Endodermal cell (in vitro differentiated cells): Measurements from ENCODE around the gene GRIN2C. TPM values are rescaled to one million over a fixed set of nuclear protein-coding genes. Genes with fewer than 3 reads are reported as not detected.

Source experiments
- DNase-seq: peaks from one replicate; pipeline ENCODE4 v3.0.0-alpha.2; 2017
- H3K27ac ChIP-seq: 2 replicates; pipeline ENCODE4 v1.5.1; 2013; ENCODE audit warnings: mild to moderate bottlenecking, low read depth, low read length, moderate library complexity
- H3K27me3 ChIP-seq: 2 replicates; pipeline ENCODE4 v1.6.1; 2013; ENCODE audit warnings: mild to moderate bottlenecking, low read length, moderate library complexity; ENCODE audit not compliant: insufficient read depth, control insufficient read depth, poor library complexity, severe bottlenecking
- H3K36me3 ChIP-seq: 2 replicates; pipeline ENCODE4 v1.7.0; 2013; ENCODE audit warnings: mild to moderate bottlenecking, low read length, moderate library complexity; ENCODE audit not compliant: control insufficient read depth, insufficient read depth
- H3K4me1 ChIP-seq: one replicate; pipeline ENCODE4 v1.7.0; 2013; ENCODE audit warnings: low read length; ENCODE audit not compliant: control insufficient read depth, insufficient read depth
- H3K4me3 ChIP-seq: 2 replicates; pipeline ENCODE4 v1.5.1; 2013; ENCODE audit warnings: mild to moderate bottlenecking, low read length, moderate library complexity
- H3K9ac ChIP-seq: 2 replicates; pipeline ENCODE4 v1.6.1; 2013; ENCODE audit warnings: mild to moderate bottlenecking, low read length, moderate library complexity; ENCODE audit not compliant: poor library complexity, severe bottlenecking; ENCODE audit errors: extremely low read depth
- H3K9me3 ChIP-seq: 2 replicates; pipeline ENCODE4 v1.6.1; 2013; ENCODE audit warnings: mild to moderate bottlenecking, low read length, moderate library complexity; ENCODE audit not compliant: control insufficient read depth
- H3K27ac Mint-ChIP-seq: 2 replicates; pipeline ENCODE4 v1.8.0; 2020; ENCODE audit warnings: mixed read lengths
- H3K27me3 Mint-ChIP-seq: 2 replicates; pipeline ENCODE4 v1.8.0; 2021; ENCODE audit warnings: mild to moderate bottlenecking, mixed read lengths; ENCODE audit not compliant: insufficient read depth
- H3K36me3 Mint-ChIP-seq: 2 replicates; pipeline ENCODE4 v1.8.0; 2020; ENCODE audit warnings: low read depth, mixed read lengths
- H3K4me1 Mint-ChIP-seq: 2 replicates; pipeline ENCODE4 v1.8.0; 2020; ENCODE audit warnings: mixed read lengths
- H3K4me3 Mint-ChIP-seq: 2 replicates; pipeline ENCODE4 v1.8.0; 2020; ENCODE audit warnings: mild to moderate bottlenecking, moderate library complexity, mixed read lengths
- H3K9me3 Mint-ChIP-seq: 2 replicates; pipeline ENCODE4 v1.8.0; 2020; ENCODE audit warnings: mild to moderate bottlenecking, mixed read lengths
- WGBS, 2 experiments: methylation state at CpG; one replicate each; pipeline versions ENCODE4 v1.1.5 to v1.1.7; 2013; ENCODE audit warnings: missing lambda C conversion rate in 2 of 2, mixed read lengths in 1 of 2; ENCODE audit not compliant: insufficient coverage in 1 of 2, insufficient read length in 1 of 2; 5-methylcytosine and 5-hydroxymethylcytosine counted together
- total RNA-seq, 2 donors: library from RNA; stranded (reverse); fragmentation: NEBNext Ultra II Directional in 1 of 2; extraction: Animal tissue kit (Norgen Biotek cat#: 25700) in 1 of 2; gene quantifications; 2 replicates in 1 of 2; 3 replicates in 1 of 2; pipeline ENCODE4 v1.2.1, GENCODE V29; 2021
- TF ChIP-seq, protein P1 (sequence below): fragments of 200-600 bp; sonication (generic); conservative IDR thresholded peaks from 2 replicates; pipeline ENCODE4 v1.5.0; 2021; ENCODE audit warnings: antibody characterized with exemption, mild to moderate bottlenecking

The GRIN2C gene
- total RNA-seq, 2 donors from 2014 or later, result 0.24 to 0.31 TPM

DNA sequence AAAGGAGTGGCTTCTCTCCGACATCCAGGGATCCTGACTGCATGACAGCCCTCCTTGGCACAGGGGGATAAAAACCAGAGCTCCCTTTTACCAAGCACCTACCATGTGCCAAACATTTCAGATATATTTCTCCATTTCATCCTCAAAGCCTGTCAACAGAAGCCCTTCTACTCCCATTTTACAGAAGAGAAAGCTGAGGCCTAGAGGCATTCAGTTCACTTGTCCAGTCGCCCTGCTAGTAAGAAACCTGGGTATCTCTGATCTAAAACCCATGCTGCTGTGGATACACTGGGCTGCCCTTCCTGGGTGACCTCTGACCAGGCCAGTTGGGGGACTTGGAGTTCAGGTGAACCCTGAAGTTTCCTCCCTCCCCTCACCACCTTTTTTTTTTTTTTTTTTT, 19.0 kb upstream of the GRIN2C start:
- DNase-seq, result no peak
- Mint-ChIP-seq H3K27me3 (peaks cover 12% of the 10 kb centered on the region), H3K4me3 (no peak overlapping the region), H3K4me1 (peaks cover 10% of the 10 kb centered on the region), H3K36me3 (no peaks in the 10 kb centered on the region), H3K9me3 (no peaks in the 10 kb centered on the region), H3K27ac (no peak overlapping the region)
- no peak overlapping the region for H3K27ac ChIP-seq
- WGBS, 2 experiments, result 70 to 84% methylated on average over 2 of the region's 2 CpGs
- H3K9me3 ChIP-seq, result no peaks in the 10 kb centered on the region
- no peaks in the 10 kb centered on the region for H3K36me3 ChIP-seq
- no peaks in the 10 kb centered on the region for H3K4me1 ChIP-seq
- H3K27me3 ChIP-seq, result no peaks in the 10 kb centered on the region
- no peak overlapping the region for H3K9ac ChIP-seq
- no peak overlapping the region for H3K4me3 ChIP-seq
- TF ChIP-seq, protein P1, sequence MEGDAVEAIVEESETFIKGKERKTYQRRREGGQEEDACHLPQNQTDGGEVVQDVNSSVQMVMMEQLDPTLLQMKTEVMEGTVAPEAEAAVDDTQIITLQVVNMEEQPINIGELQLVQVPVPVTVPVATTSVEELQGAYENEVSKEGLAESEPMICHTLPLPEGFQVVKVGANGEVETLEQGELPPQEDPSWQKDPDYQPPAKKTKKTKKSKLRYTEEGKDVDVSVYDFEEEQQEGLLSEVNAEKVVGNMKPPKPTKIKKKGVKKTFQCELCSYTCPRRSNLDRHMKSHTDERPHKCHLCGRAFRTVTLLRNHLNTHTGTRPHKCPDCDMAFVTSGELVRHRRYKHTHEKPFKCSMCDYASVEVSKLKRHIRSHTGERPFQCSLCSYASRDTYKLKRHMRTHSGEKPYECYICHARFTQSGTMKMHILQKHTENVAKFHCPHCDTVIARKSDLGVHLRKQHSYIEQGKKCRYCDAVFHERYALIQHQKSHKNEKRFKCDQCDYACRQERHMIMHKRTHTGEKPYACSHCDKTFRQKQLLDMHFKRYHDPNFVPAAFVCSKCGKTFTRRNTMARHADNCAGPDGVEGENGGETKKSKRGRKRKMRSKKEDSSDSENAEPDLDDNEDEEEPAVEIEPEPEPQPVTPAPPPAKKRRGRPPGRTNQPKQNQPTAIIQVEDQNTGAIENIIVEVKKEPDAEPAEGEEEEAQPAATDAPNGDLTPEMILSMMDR, result no peak

- peaks cover 10% of the 10 kb centered on the region for H3K27me3 Mint-ChIP-seq
- H3K4me3 Mint-ChIP-seq, result no peak overlapping the region
- 86 to 88% methylated on average over 11 to 19 of the region's 19 CpGs for WGBS, 2 experiments
- Histone ChIP-seq H3K4me1 (no peaks in the 10 kb centered on the region), H3K4me3 (no peak overlapping the region), H3K27ac (no peak overlapping the region), H3K36me3 (no peaks in the 10 kb centered on the region), H3K9me3 (no peaks in the 10 kb centered on the region), H3K9ac (no peak overlapping the region), H3K27me3 (no peaks in the 10 kb centered on the region)
- peaks cover 11% of the 10 kb centered on the region for H3K4me1 Mint-ChIP-seq
- no peak overlapping the region for H3K27ac Mint-ChIP-seq
- no peaks in the 10 kb centered on the region for H3K36me3 Mint-ChIP-seq
- DNase-seq, result no peak
- H3K9me3 Mint-ChIP-seq, result no peaks in the 10 kb centered on the region
- TF ChIP-seq, protein P1, result no peak
Observed at GRCh38 chr17:74877592-74878548, 18.2 kb upstream of the GRIN2C start.

DNA sequence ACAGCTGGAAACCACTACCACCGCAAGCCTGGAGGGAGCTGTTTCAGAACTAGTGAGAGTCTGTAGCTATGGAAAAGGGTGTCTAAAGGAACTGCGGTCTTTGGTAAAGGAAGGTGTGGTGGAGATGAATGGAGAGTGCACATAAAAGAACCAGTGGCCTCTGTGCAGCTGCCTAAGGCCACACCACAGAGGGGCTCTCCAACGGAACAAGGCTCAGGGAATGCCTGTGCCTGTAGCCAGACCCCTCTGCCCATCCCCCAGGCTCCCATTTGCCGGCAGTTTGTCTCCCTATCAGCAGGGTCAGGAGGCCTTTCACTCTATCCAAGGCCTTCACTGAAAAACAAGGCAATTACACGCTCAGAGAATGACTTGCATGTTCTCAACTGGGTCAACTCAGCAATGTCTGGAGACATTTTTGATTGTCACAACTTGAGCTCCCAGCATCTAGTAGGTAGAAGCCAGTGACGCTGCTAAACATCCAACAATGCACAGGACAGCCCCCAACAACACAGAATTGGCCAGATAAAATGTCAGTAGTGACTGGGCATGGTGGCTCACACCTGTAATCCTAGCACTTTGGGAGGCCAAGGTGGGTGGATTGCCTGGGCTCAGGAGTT, 16.4 kb upstream of the GRIN2C start:
- WGBS, 2 experiments, result 77 to 85% methylated on average over 4 to 6 of the region's 6 CpGs
- H3K4me1 ChIP-seq, result no peaks in the 10 kb centered on the region
- H3K9ac ChIP-seq, result no peak overlapping the region
- no peak overlapping the region for H3K4me3 Mint-ChIP-seq
- peaks cover 16% of the 10 kb centered on the region for H3K4me1 Mint-ChIP-seq
- no peaks in the 10 kb centered on the region for H3K9me3 Mint-ChIP-seq
- TF ChIP-seq, protein P1, result no peak
- peaks cover 6% of the 10 kb centered on the region for H3K27me3 Mint-ChIP-seq
- no peaks in the 10 kb centered on the region for H3K36me3 ChIP-seq
- no peaks in the 10 kb centered on the region for H3K9me3 ChIP-seq
- no peak overlapping the region for H3K27ac ChIP-seq
- no peaks in the 10 kb centered on the region for H3K27me3 ChIP-seq
- peak; percentile 70 for DNase-seq
- no peak overlapping the region for H3K4me3 ChIP-seq
- H3K27ac Mint-ChIP-seq, result no peak overlapping the region
- H3K36me3 Mint-ChIP-seq, result no peaks in the 10 kb centered on the region
